Parathyroid adenoma (tissue), 2 donors: ENCODE data around the gene GALNTL6.

Source experiments
- H2AFZ ChIP-seq: fragments of 300-600 bp; sonication (generic); one replicate; pipeline ENCODE4 v1.7.0; 2017; ENCODE audit warnings: antibody characterized with exemption, mild to moderate bottlenecking
- H3K27ac ChIP-seq: fragments of 300-600 bp; sonication (generic); one replicate; pipeline ENCODE4 v1.7.0; 2017
- H3K27me3 ChIP-seq: fragments of 300-600 bp; sonication (generic); one replicate; pipeline ENCODE4 v1.7.0; 2017; ENCODE audit warnings: low read length; ENCODE audit not compliant: control insufficient read depth, insufficient read depth
- H3K36me3 ChIP-seq: fragments of 300-600 bp; sonication (generic); one replicate; pipeline ENCODE4 v1.7.0; 2017; ENCODE audit warnings: low read length; ENCODE audit not compliant: control insufficient read depth, insufficient read depth
- H3K4me1 ChIP-seq: fragments of 300-600 bp; sonication (generic); one replicate; pipeline ENCODE4 v1.7.0; 2017; ENCODE audit warnings: control low read depth
- H3K4me2 ChIP-seq: fragments of 300-600 bp; sonication (generic); one replicate; pipeline ENCODE4 v1.7.0; 2017; ENCODE audit warnings: low read length
- H3K4me3 ChIP-seq: fragments of 300-600 bp; sonication (generic); one replicate; pipeline ENCODE4 v1.7.0; 2017; ENCODE audit warnings: low read depth, low read length
- H3K79me2 ChIP-seq: fragments of 300-600 bp; sonication (generic); one replicate; pipeline ENCODE4 v1.7.0; 2017; ENCODE audit warnings: control low read depth
- H3K9ac ChIP-seq: fragments of 300-600 bp; sonication (generic); one replicate; pipeline ENCODE4 v1.7.0; 2017; ENCODE audit warnings: mild to moderate bottlenecking
- H3K9me3 ChIP-seq: fragments of 300-600 bp; sonication (generic); one replicate; pipeline ENCODE4 v1.7.0; 2017; ENCODE audit warnings: low read length; ENCODE audit not compliant: control insufficient read depth
- TF ChIP-seq, protein P1 (sequence below): fragments of 300-600 bp; sonication (generic); IDR thresholded peaks from one replicate; pipeline ENCODE4 v1.7.0; 2017; ENCODE audit warnings: antibody characterized with exemption, mild to moderate bottlenecking
- donor health status: primary hyperparathyroidism.

GALNTL6 gene

DNA sequence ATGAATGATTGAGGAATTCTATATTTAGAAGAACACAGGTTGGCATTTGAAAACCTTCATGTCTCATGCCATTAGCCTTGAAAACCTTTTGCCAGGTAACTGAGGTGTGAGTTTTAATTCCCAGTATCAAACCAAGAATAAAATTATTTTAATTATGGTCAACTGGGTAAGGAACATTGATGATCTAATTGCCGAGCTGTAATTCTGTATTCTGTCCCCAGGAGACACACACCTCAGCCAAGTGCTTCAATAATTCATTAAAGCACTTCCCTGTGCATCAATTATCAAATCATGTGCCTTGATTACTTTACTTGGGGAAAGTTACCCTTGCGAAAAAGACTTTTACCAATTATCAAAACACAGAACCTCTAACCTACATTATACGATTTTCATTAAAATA, 1023.5 kb downstream of the GALNTL6 start:
- no peak overlapping the region for H3K9ac ChIP-seq
- no peak overlapping the region for H2AFZ ChIP-seq
- no peaks in the 10 kb centered on the region for H3K36me3 ChIP-seq
- TF ChIP-seq, protein P1, sequence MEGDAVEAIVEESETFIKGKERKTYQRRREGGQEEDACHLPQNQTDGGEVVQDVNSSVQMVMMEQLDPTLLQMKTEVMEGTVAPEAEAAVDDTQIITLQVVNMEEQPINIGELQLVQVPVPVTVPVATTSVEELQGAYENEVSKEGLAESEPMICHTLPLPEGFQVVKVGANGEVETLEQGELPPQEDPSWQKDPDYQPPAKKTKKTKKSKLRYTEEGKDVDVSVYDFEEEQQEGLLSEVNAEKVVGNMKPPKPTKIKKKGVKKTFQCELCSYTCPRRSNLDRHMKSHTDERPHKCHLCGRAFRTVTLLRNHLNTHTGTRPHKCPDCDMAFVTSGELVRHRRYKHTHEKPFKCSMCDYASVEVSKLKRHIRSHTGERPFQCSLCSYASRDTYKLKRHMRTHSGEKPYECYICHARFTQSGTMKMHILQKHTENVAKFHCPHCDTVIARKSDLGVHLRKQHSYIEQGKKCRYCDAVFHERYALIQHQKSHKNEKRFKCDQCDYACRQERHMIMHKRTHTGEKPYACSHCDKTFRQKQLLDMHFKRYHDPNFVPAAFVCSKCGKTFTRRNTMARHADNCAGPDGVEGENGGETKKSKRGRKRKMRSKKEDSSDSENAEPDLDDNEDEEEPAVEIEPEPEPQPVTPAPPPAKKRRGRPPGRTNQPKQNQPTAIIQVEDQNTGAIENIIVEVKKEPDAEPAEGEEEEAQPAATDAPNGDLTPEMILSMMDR = no peak
- H3K79me2 ChIP-seq = no peaks in the 10 kb centered on the region
- H3K27me3 ChIP-seq = no peaks in the 10 kb centered on the region
- no peak overlapping the region for H3K4me2 ChIP-seq
- no peaks in the 10 kb centered on the region for H3K9me3 ChIP-seq
- H3K27ac ChIP-seq = no peak overlapping the region
- H3K4me3 ChIP-seq = no peak overlapping the region
- no peaks in the 10 kb centered on the region for H3K4me1 ChIP-seq

DNA sequence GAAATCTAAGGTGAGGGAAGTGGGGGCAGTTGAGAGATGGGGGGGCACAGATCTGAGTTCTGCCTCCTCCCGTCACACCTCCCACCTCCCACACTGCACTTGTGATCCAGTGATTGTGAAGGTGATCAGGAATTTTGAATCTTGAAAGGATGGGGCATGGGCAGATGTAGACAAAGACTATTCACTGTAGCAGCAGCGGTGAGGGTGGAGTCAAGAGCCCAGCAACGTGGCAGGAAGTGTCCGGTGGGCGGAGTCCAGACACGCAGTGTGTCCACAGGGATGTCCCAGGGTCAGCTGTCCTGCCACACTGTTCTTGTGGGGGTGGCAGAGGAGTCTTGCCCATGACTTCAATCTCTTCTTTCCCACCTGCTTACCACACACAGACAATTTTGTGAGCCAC, 1024.9 kb downstream of the GALNTL6 start:
- H3K4me3 ChIP-seq = no peak overlapping the region
- no peaks in the 10 kb centered on the region for H3K36me3 ChIP-seq
- no peaks in the 10 kb centered on the region for H3K9me3 ChIP-seq
- no peaks in the 10 kb centered on the region for H3K27me3 ChIP-seq
- H3K9ac ChIP-seq = no peak overlapping the region
- H3K27ac ChIP-seq = no peak overlapping the region
- no peak overlapping the region for H2AFZ ChIP-seq
- no peaks in the 10 kb centered on the region for H3K4me1 ChIP-seq
- TF ChIP-seq, protein P1 = no peak
- no peaks in the 10 kb centered on the region for H3K79me2 ChIP-seq
- H3K4me2 ChIP-seq = no peak overlapping the region

DNA sequence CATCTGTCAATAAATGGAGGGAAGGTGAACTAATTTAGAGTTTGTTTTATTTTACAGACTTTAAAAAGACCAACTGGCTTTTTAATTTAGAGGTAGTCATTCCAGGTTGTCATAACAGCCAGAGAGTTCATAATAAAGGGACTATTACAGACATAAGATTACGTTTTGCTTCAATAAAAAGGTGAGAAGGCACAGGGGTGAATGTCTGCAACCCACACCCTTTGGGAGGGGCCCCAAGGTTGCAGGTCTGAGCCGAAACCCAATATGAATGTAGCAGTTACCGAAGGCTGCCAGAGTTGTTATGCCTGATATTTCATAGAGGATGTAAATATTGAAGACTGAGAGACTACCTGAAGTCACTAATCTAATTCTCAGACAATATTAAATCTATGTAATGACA, 1025.7 kb downstream of the GALNTL6 start:
- no peaks in the 10 kb centered on the region for H3K4me1 ChIP-seq
- no peak overlapping the region for H3K27ac ChIP-seq
- TF ChIP-seq, protein P1 = no peak
- no peaks in the 10 kb centered on the region for H3K9me3 ChIP-seq
- no peak overlapping the region for H3K9ac ChIP-seq
- no peak overlapping the region for H3K4me3 ChIP-seq
- H3K79me2 ChIP-seq = no peaks in the 10 kb centered on the region
- no peaks in the 10 kb centered on the region for H3K27me3 ChIP-seq
- no peaks in the 10 kb centered on the region for H3K36me3 ChIP-seq
- no peak overlapping the region for H2AFZ ChIP-seq
- no peak overlapping the region for H3K4me2 ChIP-seq

DNA sequence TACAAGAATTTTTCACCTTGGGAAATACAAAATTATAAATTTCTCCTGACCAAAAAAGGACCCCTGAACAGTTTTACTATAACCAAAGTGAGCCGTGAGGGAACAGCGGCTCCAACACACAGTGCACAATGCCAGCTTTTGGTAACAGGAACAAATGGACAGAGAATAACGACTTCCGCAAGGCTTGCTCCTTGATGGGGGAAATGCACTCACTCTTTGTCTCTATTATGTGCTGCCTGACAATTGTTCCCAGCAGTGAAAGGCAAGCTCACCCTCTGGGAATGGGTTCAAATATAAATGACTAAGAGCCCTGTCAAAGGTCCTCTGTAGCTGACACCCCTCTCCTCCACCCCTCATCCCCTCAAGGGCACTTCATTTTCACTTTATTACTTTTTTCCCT, 1029.6 kb downstream of the GALNTL6 start:
- Histone ChIP-seq H3K27me3 (no peaks in the 10 kb centered on the region), H3K79me2 (no peaks in the 10 kb centered on the region), H3K4me3 (no peak overlapping the region), H2AFZ (no peak overlapping the region), H3K9me3 (no peaks in the 10 kb centered on the region), H3K27ac (no peak overlapping the region), H3K36me3 (no peaks in the 10 kb centered on the region), H3K4me1 (no peaks in the 10 kb centered on the region), H3K4me2 (no peak overlapping the region), H3K9ac (no peak overlapping the region)
- TF ChIP-seq, protein P1 = no peak

DNA sequence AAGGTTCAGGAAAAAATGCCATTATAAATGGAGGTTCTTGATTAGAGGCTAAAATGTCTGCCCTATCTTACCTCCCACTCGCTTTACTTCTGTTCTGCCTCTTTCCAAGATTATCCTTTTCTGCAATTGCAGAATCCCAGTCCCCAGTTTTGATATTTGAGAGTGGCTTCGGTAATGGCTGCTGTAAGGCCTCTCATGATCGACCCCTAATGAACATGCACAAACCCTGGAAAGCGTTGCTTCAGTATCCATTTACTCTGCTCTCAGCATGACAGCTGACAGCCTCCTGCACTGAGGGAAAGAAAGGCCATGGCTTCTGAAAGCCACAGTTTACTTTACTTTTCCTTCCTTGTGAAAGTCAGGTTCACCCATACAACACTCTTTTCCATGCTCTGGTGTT, 1030.0 kb downstream of the GALNTL6 start:
- H3K9me3 ChIP-seq = no peaks in the 10 kb centered on the region
- no peaks in the 10 kb centered on the region for H3K27me3 ChIP-seq
- TF ChIP-seq, protein P1 = no peak

More for the DNA sequence above, 1030.0 kb downstream of the GALNTL6 start:
- no peaks in the 10 kb centered on the region for H3K36me3 ChIP-seq
- H3K27ac ChIP-seq = no peak overlapping the region
- no peaks in the 10 kb centered on the region for H3K79me2 ChIP-seq
- no peak overlapping the region for H2AFZ ChIP-seq
- H3K4me3 ChIP-seq = no peak overlapping the region
- no peak overlapping the region for H3K9ac ChIP-seq
- no peaks in the 10 kb centered on the region for H3K4me1 ChIP-seq
- no peak overlapping the region for H3K4me2 ChIP-seq
